Mesodermal cell (in vitro differentiated cells): ENCODE measurements around the gene DDA1.

ENCODE experiments used
- H3K27ac ChIP-seq: 2 replicates; pipeline ENCODE4 v1.7.0; 2013; ENCODE audit warnings: mild to moderate bottlenecking, low read depth, low read length, moderate library complexity; ENCODE audit not compliant: severe bottlenecking
- H3K36me3 ChIP-seq: 2 replicates; pipeline ENCODE4 v1.7.1; 2013; ENCODE audit warnings: mild to moderate bottlenecking, low read length, moderate library complexity; ENCODE audit not compliant: control insufficient read depth, insufficient read depth
- H3K4me1 ChIP-seq: one replicate; pipeline ENCODE4 v1.7.1; 2013; ENCODE audit warnings: mild to moderate bottlenecking, low read length; ENCODE audit not compliant: insufficient read depth, control insufficient read depth, poor library complexity, severe bottlenecking
- H3K4me3 ChIP-seq: 2 replicates; pipeline ENCODE4 v1.7.0; 2013; ENCODE audit warnings: low read length, control low read depth, mild to moderate bottlenecking; ENCODE audit not compliant: insufficient read depth, poor library complexity, severe bottlenecking; ENCODE audit errors: extremely low read depth
- H3K9me3 ChIP-seq: 2 replicates; pipeline ENCODE4 v1.7.1; 2013; ENCODE audit warnings: mild to moderate bottlenecking, low read length, moderate library complexity; ENCODE audit not compliant: control insufficient read depth
- WGBS, 2 experiments: methylation state at CpG; one replicate each; pipeline ENCODE4 v1.1.5; 2013; ENCODE audit warnings: missing lambda C conversion rate in 2 of 2; ENCODE audit not compliant: insufficient coverage in 2 of 2; 5-methylcytosine and 5-hydroxymethylcytosine counted together

The DDA1 gene

DNA sequence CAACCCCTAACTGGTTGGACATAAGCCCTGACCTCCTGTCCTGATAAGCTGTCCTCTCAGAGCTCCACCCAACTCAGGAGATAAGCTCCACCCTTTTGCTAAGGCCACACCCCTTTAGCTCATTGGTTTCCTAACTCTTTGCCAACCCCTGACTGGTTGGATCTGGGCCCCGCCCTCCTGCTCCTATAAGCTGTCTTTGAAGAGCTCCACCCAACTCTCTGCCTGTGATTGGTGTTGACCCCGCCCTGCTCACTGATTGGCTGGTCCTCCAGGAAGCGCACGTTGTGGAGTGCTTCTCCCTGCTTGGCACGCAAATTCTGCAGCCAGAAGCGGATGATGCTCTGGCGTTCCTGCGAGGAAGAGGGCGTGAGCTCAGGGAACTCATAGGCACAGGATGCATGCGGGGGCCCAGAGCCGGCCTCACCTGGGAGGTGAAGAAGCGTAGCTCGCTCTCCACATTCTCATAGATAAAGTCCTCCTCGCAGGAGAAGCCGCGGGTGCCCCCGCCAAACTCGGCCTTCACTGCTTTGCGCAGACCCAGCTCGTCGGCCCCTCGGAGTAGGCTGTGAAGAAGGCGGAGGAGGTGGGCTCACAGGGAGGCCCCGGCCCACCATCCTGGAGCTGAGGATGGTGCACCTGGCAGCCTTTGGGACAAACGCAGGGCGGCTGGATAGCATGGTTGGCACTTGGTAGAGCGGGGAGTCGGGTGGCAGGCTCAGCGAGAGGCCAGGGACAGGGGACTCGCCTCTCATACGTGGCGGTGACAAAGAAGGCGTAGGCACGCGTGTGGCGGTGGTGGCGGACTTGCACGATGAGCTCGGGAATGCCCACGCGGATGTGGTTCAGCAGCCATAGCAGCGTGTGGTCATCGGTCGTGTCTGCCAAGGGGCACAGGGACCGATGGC lies 23.6 kb downstream of the DDA1 start:
- peaks cover 24% of the 10 kb centered on the region for H3K36me3 ChIP-seq
- H3K4me3 ChIP-seq = no peak overlapping the region
- H3K9me3 ChIP-seq = no peaks in the 10 kb centered on the region
- WGBS, 2 experiments = 94 to 95% methylated on average over 43 to 44 of the region's 45 CpGs
- peaks cover 4% of the 10 kb centered on the region for H3K4me1 ChIP-seq
- H3K27ac ChIP-seq = no peak overlapping the region

DNA sequence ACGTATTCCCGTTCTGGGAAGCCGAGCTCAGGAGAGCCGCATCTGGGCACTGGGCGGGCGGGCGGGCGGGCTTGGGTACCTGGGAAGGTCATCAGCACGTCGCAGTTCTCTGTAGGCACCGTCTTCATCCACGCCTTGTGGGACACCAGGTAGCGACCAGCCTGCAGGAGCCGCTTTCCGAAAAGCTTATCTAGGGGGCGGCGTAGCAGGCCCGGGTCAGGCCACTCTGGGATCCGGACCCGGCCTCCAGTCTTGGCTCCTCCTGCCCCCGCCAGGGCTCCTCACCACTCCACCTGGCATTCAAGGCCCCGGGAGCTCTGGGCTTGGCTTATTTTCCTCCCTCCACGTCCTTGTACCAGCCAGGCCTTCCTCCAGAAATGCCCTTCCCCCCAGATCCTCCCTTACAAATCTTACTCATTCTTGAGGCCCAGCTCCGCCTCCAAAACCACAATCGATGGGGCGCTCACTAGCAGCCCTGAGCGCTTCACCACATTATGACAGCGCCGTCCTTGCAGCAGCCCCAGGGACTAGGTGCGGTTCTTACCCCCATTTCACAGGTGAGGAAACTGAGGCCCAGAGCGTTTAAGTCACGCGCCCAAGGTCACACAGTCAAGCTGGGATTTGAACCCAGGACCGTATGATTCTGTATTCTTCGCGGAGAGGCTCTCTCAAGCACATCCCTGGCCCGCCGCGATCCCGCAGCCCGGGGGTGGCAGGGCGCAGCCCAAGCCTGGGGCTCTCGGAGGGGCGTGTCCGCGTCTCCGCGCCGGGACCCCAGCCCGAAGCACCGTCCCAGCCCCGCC lies 24.4 kb downstream of the DDA1 start:
- WGBS, 2 experiments = 36 to 39% methylated on average over 47 to 50 of the region's 52 CpGs
- peak overlapping the region; percentile 87 for H3K4me3 ChIP-seq
- no peaks in the 10 kb centered on the region for H3K9me3 ChIP-seq
- peak overlapping the region; percentile 57 for H3K27ac ChIP-seq
- peaks cover 27% of the 10 kb centered on the region for H3K36me3 ChIP-seq
- peaks cover 3% of the 10 kb centered on the region for H3K4me1 ChIP-seq

DNA sequence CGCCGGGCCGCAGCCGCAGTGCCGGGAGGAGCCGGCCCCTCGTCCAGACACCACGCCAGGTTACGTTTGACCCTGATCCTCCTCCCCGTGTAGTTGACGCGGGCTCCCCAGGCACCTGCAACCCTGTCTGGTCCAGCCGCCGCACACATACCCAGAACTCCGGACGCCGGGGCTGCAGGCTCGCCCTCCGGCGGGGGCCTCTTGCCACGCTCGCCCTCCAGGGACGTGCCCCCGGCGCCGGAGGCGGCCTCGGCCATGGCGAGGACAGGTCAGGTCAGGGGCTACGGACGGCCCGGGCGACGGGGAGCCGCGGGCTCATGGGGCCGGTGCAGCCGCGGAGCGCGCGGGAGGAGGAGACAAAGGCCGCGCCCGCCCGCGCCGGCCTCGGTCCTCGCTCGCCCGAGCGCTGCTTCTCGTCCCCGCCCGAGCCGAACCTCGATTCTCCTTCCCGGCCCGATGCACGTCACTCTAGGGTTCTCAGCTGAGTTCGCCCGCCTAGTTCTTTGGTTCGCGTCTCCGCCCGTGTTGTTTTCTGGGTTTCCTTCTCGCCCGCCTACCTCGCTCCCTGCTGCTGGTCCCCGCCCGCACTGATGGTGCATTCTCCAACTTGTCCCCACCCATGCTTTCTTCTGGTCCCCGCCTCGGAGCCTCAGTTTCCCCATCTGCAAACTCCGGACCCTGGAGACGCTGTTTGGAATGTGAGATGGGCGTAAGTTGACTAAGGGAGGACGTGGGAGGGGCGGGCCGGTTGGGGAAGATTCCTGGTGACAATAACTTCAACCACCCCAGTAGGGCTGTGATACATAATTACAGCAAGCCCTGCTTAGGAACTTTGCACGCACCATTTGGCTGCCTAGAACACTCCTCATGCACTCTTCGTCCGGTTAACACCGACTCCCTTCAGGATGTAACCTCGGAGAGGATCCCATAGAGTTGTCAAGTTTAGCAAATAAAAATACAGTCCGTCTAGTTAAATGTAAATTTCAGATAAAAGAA lies 25.3 kb downstream of the DDA1 start, which contains the start of gene ANO8:
Gene ANO8, minus strand, starts transcription at position 442 of the 996 bp plus-strand sequence. Its CDS starts 185 bp downstream, at position 257.
- WGBS, 2 experiments = 4 to 5% methylated on average over 68 to 78 of the region's 86 CpGs
- H3K9me3 ChIP-seq = no peaks in the 10 kb centered on the region
- H3K27ac ChIP-seq = peak within 1 kb of the TSS; percentile 57
- no peaks in the 10 kb centered on the region for H3K4me1 ChIP-seq
- peak within 1 kb of the TSS; percentile 87 for H3K4me3 ChIP-seq
- H3K36me3 ChIP-seq = peaks cover 33% of the 10 kb centered on the region

DNA sequence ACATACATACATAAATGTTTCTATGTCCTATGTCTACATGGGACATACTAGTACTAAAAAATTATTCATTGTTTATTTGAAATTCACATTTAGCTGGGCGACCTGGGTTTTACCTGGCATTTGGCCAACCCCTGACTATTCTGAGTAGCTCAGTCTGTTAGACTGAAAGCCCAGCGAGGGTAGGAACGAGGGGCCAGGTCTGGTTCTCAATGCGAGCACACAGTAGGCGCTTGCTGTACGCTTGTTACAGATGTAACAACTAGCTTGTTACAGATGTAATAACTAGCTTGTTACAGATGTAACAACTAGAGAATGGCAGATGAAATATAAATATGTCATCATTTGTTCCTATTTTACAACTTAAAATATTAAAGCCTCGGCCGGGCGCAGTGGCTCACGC lies 26.2 kb downstream of the DDA1 start:
- no peak overlapping the region for H3K4me3 ChIP-seq
- 93 to 100% methylated on average over 9 to 10 of the region's 10 CpGs for WGBS, 2 experiments

DNA sequence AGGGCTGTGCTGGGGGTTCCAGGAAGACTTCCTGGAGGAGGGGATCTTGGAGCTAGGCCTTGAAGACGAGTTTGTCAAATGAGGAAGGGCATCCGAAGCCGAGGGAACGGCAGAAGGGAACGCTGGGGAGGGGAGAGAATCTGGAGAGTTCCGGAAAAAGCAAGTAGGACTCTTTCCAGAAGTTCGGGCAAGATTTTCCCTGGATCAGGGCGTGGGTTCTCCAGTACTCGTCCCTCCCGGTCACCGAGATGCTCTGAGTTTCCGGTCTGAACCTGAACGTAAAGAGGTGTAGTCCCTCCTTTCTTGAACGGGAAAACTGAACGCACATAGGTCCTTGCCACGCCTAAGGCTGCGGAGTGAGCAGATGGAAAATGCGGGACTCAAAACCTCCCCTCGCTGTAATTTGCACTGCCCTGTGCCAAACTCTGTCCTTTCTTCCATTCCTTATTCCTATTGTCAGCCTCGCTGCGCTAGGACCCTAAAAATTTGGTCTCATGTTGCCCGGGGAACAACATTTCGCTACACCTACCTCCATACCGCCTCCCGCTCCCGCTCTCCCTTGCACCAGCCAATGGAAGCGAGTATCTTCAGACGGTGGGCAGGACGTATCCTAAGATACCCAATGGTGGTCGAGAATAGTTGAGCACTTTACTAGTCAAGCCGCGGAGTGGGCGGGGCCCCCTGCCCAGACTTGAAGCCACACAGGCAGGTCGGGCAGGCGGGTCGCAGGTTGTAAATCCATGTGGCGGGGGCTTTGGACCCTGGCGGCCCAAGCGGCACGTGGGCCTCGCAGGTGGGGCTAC lies 27.7 kb downstream of the DDA1 start, which contains the start of gene GTPBP3:
Gene GTPBP3, plus strand, starts transcription at position 682 of the 803 bp plus-strand sequence. Its CDS starts 59 bp downstream, at position 741.
- Histone ChIP-seq H3K9me3 (no peaks in the 10 kb centered on the region), H3K36me3 (peaks cover 34% of the 10 kb centered on the region), H3K27ac (peak within 1 kb of the TSS; percentile 78), H3K4me3 (peak within 1 kb of the TSS; percentile 83), H3K4me1 (no peaks in the 10 kb centered on the region)
- 0% methylated on average over 39 to 41 of the region's 41 CpGs for WGBS, 2 experiments

More for the DNA sequence above, 26.2 kb downstream of the DDA1 start:
- H3K4me1 ChIP-seq = no peaks in the 10 kb centered on the region
- H3K9me3 ChIP-seq = no peaks in the 10 kb centered on the region
- no peak overlapping the region for H3K27ac ChIP-seq
- H3K36me3 ChIP-seq = peaks cover 28% of the 10 kb centered on the region

DNA sequence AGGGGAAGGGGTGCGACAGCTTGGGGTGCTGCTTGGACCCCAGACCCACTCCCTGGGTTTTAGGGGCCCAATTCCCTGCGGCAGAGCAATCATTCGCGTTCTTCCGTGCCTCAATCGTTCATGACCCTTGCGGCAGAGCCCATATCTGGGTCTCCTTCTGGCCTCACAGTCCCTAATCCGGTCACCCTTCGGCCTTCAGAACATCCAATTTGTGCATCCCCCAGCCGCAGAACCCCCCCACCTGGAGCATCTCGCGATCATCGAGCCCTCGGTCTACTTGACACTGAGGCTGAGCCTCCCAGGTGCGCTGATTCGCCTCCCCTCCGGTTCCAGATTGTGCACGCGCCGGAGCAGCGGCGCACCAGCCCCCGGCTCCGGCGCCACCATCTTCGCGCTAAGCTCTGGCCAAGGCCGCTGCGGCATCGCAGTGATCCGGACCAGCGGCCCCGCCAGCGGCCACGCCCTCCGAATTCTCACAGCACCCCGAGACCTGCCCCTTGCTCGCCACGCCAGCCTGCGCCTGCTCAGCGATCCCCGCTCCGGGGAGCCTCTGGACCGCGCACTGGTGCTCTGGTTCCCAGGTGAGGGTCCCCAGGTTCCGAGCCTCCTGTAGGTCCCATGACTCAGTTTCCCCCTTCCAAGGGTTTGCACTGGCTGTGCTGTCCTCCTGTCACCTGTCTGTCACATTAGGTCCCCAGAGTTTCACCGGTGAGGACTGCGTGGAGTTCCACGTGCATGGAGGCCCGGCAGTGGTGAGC lies 28.5 kb downstream of the DDA1 start:
- Histone ChIP-seq H3K27ac (no peak overlapping the region), H3K9me3 (no peaks in the 10 kb centered on the region)

DNA sequence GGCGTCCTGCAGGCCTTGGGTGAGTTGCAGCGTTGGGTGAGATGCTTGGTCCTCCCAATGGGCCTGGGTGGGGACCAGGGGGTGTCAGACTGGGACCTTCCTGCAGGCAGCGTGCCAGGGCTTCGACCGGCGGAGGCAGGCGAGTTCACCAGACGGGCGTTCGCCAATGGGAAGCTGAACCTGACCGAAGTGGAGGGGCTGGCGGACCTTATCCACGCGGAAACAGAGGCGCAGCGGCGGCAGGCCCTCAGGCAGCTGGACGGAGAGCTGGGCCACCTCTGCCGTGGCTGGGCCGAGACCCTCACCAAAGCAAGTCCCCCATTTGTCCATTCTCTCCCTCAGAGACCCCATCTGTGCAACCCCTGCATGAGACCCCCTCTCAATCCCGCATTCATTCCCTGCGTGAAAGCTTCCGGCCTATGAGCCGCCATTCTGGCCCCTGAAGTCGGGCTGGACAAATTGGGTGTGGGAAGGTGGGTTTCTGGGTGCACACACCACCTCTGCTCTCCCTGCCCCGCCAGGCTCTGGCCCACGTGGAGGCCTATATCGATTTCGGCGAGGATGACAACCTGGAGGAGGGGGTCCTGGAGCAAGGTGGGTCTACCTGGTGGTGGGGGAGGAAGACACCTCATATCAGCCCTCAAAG lies 29.2 kb downstream of the DDA1 start:
- Histone ChIP-seq H3K27ac (no peak overlapping the region), H3K4me1 (no peaks in the 10 kb centered on the region), H3K9me3 (no peaks in the 10 kb centered on the region), H3K36me3 (peaks cover 29% of the 10 kb centered on the region), H3K4me3 (peak overlapping the region; percentile 83)
- WGBS, 2 experiments = 96% methylated on average over 22 to 26 of the region's 30 CpGs

More for the DNA sequence above, 28.5 kb downstream of the DDA1 start:
- peaks cover 34% of the 10 kb centered on the region for H3K36me3 ChIP-seq
- H3K4me1 ChIP-seq = no peaks in the 10 kb centered on the region
- H3K4me3 ChIP-seq = peak overlapping the region; percentile 83
- WGBS, 2 experiments = 10 to 11% methylated on average over 41 to 47 of the region's 50 CpGs

DNA sequence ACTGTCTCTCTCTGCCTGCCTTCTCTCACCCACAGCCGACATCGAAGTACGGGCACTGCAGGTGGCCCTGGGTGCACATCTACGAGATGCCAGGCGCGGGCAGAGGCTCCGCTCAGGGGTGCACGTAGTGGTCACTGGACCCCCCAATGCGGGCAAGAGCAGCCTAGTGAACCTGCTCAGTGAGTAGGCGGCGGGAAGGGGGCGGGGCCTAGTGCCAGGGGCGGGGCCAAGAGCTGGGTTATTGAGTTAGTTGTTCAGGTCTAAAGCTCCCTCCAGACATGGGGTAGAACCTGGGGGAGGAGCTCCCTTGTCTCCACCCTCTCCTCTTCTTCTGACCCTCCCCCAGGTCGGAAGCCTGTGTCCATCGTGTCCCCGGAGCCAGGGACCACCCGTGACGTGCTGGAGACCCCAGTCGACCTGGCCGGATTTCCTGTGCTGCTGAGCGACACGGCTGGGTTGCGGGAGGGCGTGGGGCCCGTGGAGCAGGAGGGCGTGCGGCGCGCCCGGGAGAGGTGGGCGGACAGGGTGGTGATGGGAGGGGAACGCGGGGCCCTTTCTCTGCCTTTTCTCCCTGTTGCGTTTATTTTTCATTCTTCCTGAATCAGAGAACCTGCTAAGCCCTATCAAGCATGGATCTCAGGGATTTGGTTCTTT lies 29.9 kb downstream of the DDA1 start:
- Histone ChIP-seq H3K36me3 (peaks cover 35% of the 10 kb centered on the region), H3K4me1 (no peaks in the 10 kb centered on the region), H3K27ac (no peak overlapping the region), H3K9me3 (no peaks in the 10 kb centered on the region), H3K4me3 (no peak overlapping the region)
- 96 to 99% methylated on average over 12 to 27 of the region's 34 CpGs for WGBS, 2 experiments
